Neural cell (in vitro differentiated cells): Measurements from ENCODE around the gene ARFGAP1.

Experiments
- CTCF ChIP-seq: fragments of 450-650 bp; IDR thresholded peaks from 2 replicates; pipeline ENCODE4 v1.5.1; 2014; ENCODE audit warnings: antibody characterized with exemption, mild to moderate bottlenecking, moderate library complexity; ENCODE audit not compliant: poor library complexity, severe bottlenecking
- EP300 ChIP-seq: fragments of 450-650 bp; conservative IDR thresholded peaks from 2 replicates; pipeline ENCODE4 v1.6.1; 2014; ENCODE audit warnings: antibody characterized with exemption, mild to moderate bottlenecking, moderate library complexity; ENCODE audit not compliant: poor library complexity, severe bottlenecking
- EZH2 ChIP-seq: fragments of 200-600, 300-800 bp; shearing (Covaris generic), sonication (generic); IDR thresholded peaks from 2 replicates; pipeline ENCODE4 v1.6.1; 2014; ENCODE audit warnings: antibody characterized with exemption, low read length, borderline replicate concordance, mild to moderate bottlenecking; ENCODE audit not compliant: insufficient read depth, poor library complexity, severe bottlenecking
- POLR2AphosphoS5 ChIP-seq: IDR thresholded peaks from 2 replicates; pipeline ENCODE4 v1.6.1; 2012
- RAD21 ChIP-seq: fragments of 450-650 bp; conservative IDR thresholded peaks from 2 replicates; pipeline ENCODE4 v1.6.1; 2014; ENCODE audit warnings: antibody characterized with exemption, mild to moderate bottlenecking, moderate library complexity
- TAF1 ChIP-seq: IDR thresholded peaks from 2 replicates; pipeline ENCODE4 v1.6.1; 2012; ENCODE audit warnings: low read depth

- TF ChIP-seq CTCF (no peak), TAF1 (no peak), EZH2 (no peak), EP300 (no peak), RAD21 (no peak), POLR2AphosphoS5 (no peak)
These were observed 43.9 kb downstream of the ARFGAP1 start for GRCh38 chr20:63316502-63316921.
